ENCODE measurements around the gene CNKSR1.

DNA sequence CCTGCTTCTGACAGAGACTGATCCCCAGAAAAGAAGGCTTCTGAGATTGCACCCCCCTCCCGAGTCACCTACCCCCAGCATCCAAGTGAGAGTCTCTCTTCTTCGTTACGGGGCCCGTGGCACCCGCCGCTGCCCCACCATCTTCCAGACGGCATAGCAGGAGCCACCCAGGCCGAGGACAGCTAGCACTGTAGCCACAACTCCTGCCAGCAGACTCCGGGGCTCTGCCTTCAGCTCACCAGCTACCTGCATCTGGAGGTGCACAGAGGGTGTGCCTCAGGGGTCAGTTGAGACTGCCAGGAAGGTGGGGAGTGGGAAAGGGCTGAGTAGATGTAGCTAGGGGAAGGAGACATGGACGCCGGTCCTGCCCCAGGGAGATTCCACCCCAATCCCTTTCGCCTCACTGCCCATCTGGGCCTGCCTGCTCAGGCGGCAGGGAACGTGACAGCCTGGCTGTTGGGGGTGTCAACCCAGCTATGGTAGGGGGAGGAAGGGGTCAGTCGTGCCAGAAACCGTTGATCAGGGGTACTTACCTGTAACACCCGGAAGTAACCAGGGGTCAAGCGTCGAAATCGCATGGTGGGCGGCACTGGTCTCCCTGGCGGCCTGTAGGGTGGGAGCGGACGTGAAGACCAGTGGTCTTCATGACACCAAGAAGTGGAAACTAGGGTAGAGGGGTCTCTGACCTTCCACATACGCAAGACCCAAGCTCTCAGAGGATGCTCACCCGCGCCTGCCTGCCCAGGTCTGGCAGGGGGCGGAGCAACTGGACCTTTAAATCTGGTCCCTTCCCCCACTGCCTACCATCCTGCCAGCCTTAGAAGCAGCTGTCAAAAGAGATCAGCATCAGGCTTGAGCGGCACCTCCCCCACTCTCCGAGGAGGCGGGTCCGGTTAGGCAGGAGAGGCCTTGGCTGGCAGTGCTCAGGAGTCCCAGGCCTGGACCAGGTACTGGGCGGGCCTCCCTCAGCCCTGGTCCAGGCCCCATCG is 5.9 kb upstream of the CNKSR1 start, which contains the start of gene ZNF593OS:
- no peak for TF ChIP-seq CTCF (IDR thresholded peaks at IDR 0.05 in 8 of 11, conservative IDR thresholded peaks at IDR 0.05 in 3 of 11)
- no peak for TF ChIP-seq POLR2A (IDR thresholded peaks at IDR 0.05)
- no peak for TF ChIP-seq POLR2AphosphoS5 (IDR thresholded peaks at IDR 0.05)
